Adrenal gland (tissue), 12 donors: ENCODE measurements around the gene CLIP1. TPM values are rescaled to one million over a fixed set of nuclear protein-coding genes. Genes with fewer than 3 reads are reported as not detected.
A peak's percentile ranks its signal among the peaks of the same experiment; 100 is the strongest.
"Not testable (repeated sequence)": the region's sequence is repeated elsewhere in the genome, so short reads cannot be mapped to it uniquely, and the experiment has no call there.

Experiments
- DNase-seq, 7 donors: peaks; one replicate each; pipeline ENCODE4 v3.0.0-alpha.2; 2019 to 2020
- H3K27ac ChIP-seq, 5 donors: fragments of 200-600 bp; sonication (generic) in 4 of 5; 1 replicate in 3 of 5; 2 replicates in 2 of 5; pipeline versions ENCODE4 v1.5.1 to v1.8.0; 2016 to 2020; ENCODE audit warnings: mild to moderate bottlenecking in 1 of 5
- H3K27me3 ChIP-seq: fragments of 200-600 bp; 2 replicates; pipeline ENCODE4 v1.8.0; 2021
- H3K36me3 ChIP-seq, 2 donors: fragments of 200-600 bp; replicated peaks in 1 of 2; 1 replicate in 1 of 2; 2 replicates in 1 of 2; pipeline versions ENCODE4 v1.5.1 to v1.8.0; 2018 to 2022
- H3K4me1 ChIP-seq, 2 donors: fragments of 200-600 bp; replicated peaks in 1 of 2; 1 replicate in 1 of 2; 2 replicates in 1 of 2; pipeline versions ENCODE4 v1.5.1 to v1.8.0; 2018 to 2021
- H3K4me3 ChIP-seq, 4 donors: fragments of 200-600 bp; sonication (generic) in 3 of 4; one replicate each; pipeline ENCODE4 v1.5.1; 2016 to 2018
- H3K9me3 ChIP-seq, 3 donors: fragments of 200-600 bp; sonication (generic) in 1 of 3; replicated peaks in 1 of 3; 1 replicate in 2 of 3; 2 replicates in 1 of 3; pipeline versions ENCODE4 v1.5.1 to v1.8.0; 2016 to 2021
- CTCF ChIP-seq, 6 experiments: fragments of 450-650 bp in 4 of 6; fragments of 200-600 bp in 2 of 6; sonication (generic) in 1 of 6; IDR thresholded peaks; 1 replicate in 5 of 6; 2 replicates in 1 of 6; pipeline versions ENCODE4 v1.5.1 to v1.8.0; 2016 to 2021; ENCODE audit warnings: antibody characterized with exemption in 6 of 6, mild to moderate bottlenecking in 2 of 6, moderate library complexity in 1 of 6
- POLR2A ChIP-seq, 2 donors: fragments of 450-650 bp; IDR thresholded peaks; one replicate each; pipeline ENCODE4 v1.6.1; 2017; ENCODE audit warnings: antibody characterized with exemption in 2 of 2, mild to moderate bottlenecking in 2 of 2, moderate library complexity in 1 of 2
- WGBS, 4 donors: extraction: QIAGEN DNeasy Blood & Tissue Kit in 2 of 4; methylation state at CpG; one replicate each; pipeline versions ENCODE4 v1.1.5 to v1.1.7; 2013 to 2017; 5-methylcytosine and 5-hydroxymethylcytosine counted together
- intact Hi-C, 2 donors: fragments of 100-400 bp; cut with DNase I; formaldehyde crosslinking; loops; one replicate each; pipeline versions ENCODE4 v1.14.1 to v1.15.0; 2022 to 2023
- polyA plus RNA-seq, 3 donors: library from polyadenylated mRNA; stranded (reverse); fragments of 200-250 nt in 2 of 3; fragments of 350-450 nt in 1 of 3; fragmentation: Illumina TruSeq in 1 of 3; extraction: RNeasy Lipid Tissue Mini Kit (QIAGEN cat#74804) in 1 of 3; gene quantifications; one replicate each; pipeline ENCODE4 v1.2.3, GENCODE V29; 2013 to 2014
- total RNA-seq, 9 donors: library from RNA; depleted of rRNA in 4 of 9; stranded (reverse); fragments of >200 nt in 4 of 9; fragments of 120-200 nt in 1 of 9; fragmentation: NEBNext Ultra II Directional in 1 of 9; extraction: Animal tissue kit (Norgen Biotek cat#: 25700) in 1 of 9; gene quantifications; one replicate each; pipeline versions ENCODE4 v1.1.0 to v1.2.4, GENCODE V29; 2013 to 2023
- donor health status: healthy with polysubstance abuse.
- donor health status: Bipolar disorder and iron deficiency.
- donor health status: DM: yes; HTN: yes; CAD: no.
- donor health status: DM: no; HTN: no; CAD: no.
- donor health status: DM: no; HTN: no; CAD: no.
- donor health status: DM: yes; HTN: yes; CAD: no.

The CLIP1 gene
- total and polyA plus RNA-seq, 12 donors, result 22.8 to 134 (median 88.9) TPM

- Histone ChIP-seq H3K9me3 (no peaks in the 10 kb centered on the region), H3K4me1 (peaks cover 3 to 8% of the 10 kb centered on the region in 2 donors), H3K36me3 (no peaks in the 10 kb centered on the region), H3K4me3 (peak overlapping the region in 1 of 4 donors; percentile 29), H3K27ac (peak overlapping the region in 4 of 5 donors; percentile 51 to 86 (median 66)), H3K27me3 (no peaks in the 10 kb centered on the region)
- TF ChIP-seq POLR2A (IDR thresholded peaks at IDR 0.05) (peak in 1 of 2 donors; percentile 83), CTCF (IDR thresholded peaks at IDR 0.05) (no peak)
- DNase-seq, result peak; percentile 78 to 90 (median 89)
- WGBS, 4 donors, result 32 to 48% (median 36%) methylated on average over 8 of the region's 8 CpGs
- intact Hi-C loops, result no loop called here
Observed at GRCh38 chr12:122437656-122438121, 15.2 kb upstream of the CLIP1 start.

DNA sequence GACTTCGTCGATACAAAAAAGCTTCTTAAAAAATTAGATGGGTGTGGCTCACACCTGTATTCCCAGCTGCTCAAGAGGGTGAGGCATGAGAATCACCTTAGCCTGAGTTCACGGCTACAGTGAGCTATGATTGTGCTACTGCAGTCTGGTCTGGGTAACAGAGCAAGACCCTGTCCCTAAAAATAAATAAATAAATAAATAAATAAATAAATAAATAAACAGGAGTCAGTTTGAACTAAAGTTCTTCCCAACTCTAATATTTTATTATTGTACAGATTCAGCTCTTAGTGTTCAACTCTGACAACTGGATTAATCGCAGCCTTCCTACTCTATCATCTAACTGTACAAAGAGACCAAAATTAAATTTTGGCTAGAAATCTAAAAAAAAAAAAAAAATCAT lies 12.7 kb upstream of the CLIP1 start:
- no peak for DNase-seq
- intact Hi-C loops, result no loop called here
- Histone ChIP-seq H3K27ac (no peak overlapping the region), H3K27me3 (no peaks in the 10 kb centered on the region), H3K9me3 (no peaks in the 10 kb centered on the region), H3K36me3 (no peaks in the 10 kb centered on the region), H3K4me3 (no peak overlapping the region), H3K4me1 (peaks cover 3 to 8% of the 10 kb centered on the region in 2 donors)
- 94 to 97% (median 95%) methylated on average over 4 of the region's 4 CpGs for WGBS, 4 donors
- TF ChIP-seq POLR2A (IDR thresholded peaks at IDR 0.05), result no peak
- no peak for TF ChIP-seq CTCF (IDR thresholded peaks at IDR 0.05)

GRCh38 chr12:122429043-122429442 lies 6.6 kb upstream of the CLIP1 start:
- not testable (repeated sequence) for H3K4me1 ChIP-seq, H3K27me3 ChIP-seq, H3K4me3 ChIP-seq, H3K36me3 ChIP-seq, H3K9me3 ChIP-seq, DNase-seq, H3K27ac ChIP-seq
- intact Hi-C loops, result loop anchor here in 1 of 2 donors (10.0 kb wide), 1 partner anchor 46 kb away; no protein-coding TSS in a partner anchor
- WGBS, 4 donors, result 89 to 97% (median 95%) methylated on average over 5 of the region's 5 CpGs

- Histone ChIP-seq H3K36me3 (no peaks in the 10 kb centered on the region), H3K27ac (no peak overlapping the region), H3K27me3 (no peaks in the 10 kb centered on the region), H3K4me1 (peaks cover 0 to 11% of the 10 kb centered on the region in 2 donors), H3K4me3 (no peak overlapping the region), H3K9me3 (no peaks in the 10 kb centered on the region)
- no peak for TF ChIP-seq CTCF (IDR thresholded peaks at IDR 0.05)
- TF ChIP-seq POLR2A (IDR thresholded peaks at IDR 0.05), result no peak
- 94 to 97% (median 97%) methylated on average over 9 of the region's 9 CpGs for WGBS, 4 donors
- no peak for DNase-seq
- intact Hi-C loops, result loop anchor here in 1 of 2 donors (10.0 kb wide), 1 partner anchor 47 kb away; no protein-coding TSS in a partner anchor
Observed at GRCh38 chr12:122427403-122427802, 4.9 kb upstream of the CLIP1 start.
